Neural cell (in vitro differentiated cells): Measurements from ENCODE around the gene NDUFB7. TPM values are rescaled to one million over a fixed set of nuclear protein-coding genes. Genes with fewer than 3 reads are reported as not detected.
A peak's percentile ranks its signal among the peaks of the same experiment; 100 is the strongest.

ENCODE experiments used
- H2AFZ ChIP-seq: fragments of 200-600, 300-800 bp; sonication (generic), shearing (Covaris generic); 2 replicates; pipeline ENCODE4 v1.6.0; 2014; ENCODE audit warnings: low read depth, mild to moderate bottlenecking, antibody characterized with exemption, low read length, moderate library complexity
- H3F3A ChIP-seq: fragments of 200-600 bp; shearing (Covaris generic); 2 replicates; pipeline ENCODE4 v1.6.1; 2016; ENCODE audit warnings: mild to moderate bottlenecking, moderate library complexity, mixed read lengths, antibody characterized with exemption, low read length; ENCODE audit not compliant: insufficient read depth, poor library complexity, severe bottlenecking
- H3K27ac ChIP-seq: fragments of 200-600, 300-800 bp; sonication (generic), shearing (Covaris generic); 2 replicates; pipeline ENCODE4 v1.5.1; 2014; ENCODE audit warnings: mild to moderate bottlenecking, low read length, moderate library complexity
- H3K27me3 ChIP-seq: fragments of 300-800, 200-600 bp; sonication (generic), shearing (Covaris generic); 2 replicates; pipeline ENCODE4 v1.6.0; 2014; ENCODE audit warnings: mild to moderate bottlenecking, low read depth, low read length, moderate library complexity; ENCODE audit not compliant: insufficient read depth
- H3K36me3 ChIP-seq: fragments of 300-800, 200-600 bp; sonication (generic), shearing (Covaris generic); 2 replicates; pipeline ENCODE4 v1.5.1; 2014; ENCODE audit warnings: mild to moderate bottlenecking, antibody characterized with exemption, low read length, moderate library complexity; ENCODE audit not compliant: insufficient read depth
- H3K4me2 ChIP-seq: fragments of 300-800, 200-600 bp; sonication (generic), shearing (Covaris generic); 2 replicates; pipeline ENCODE4 v1.6.0; 2014; ENCODE audit warnings: mild to moderate bottlenecking, low read length
- H3K4me3 ChIP-seq: fragments of 300-800, 200-600 bp; sonication (generic), shearing (Covaris generic); 2 replicates; pipeline ENCODE4 v1.5.1; 2014; ENCODE audit warnings: mild to moderate bottlenecking, low read length, moderate library complexity
- H3K79me2 ChIP-seq: fragments of 200-600 bp; shearing (Covaris generic); replicated peaks from 2 replicates; pipeline ENCODE4 v1.6.0; 2014; ENCODE audit warnings: mild to moderate bottlenecking, low read length, moderate library complexity; ENCODE audit not compliant: insufficient read depth
- H3K9ac ChIP-seq: fragments of 300-800, 200-600 bp; sonication (generic), shearing (Covaris generic); 2 replicates; pipeline ENCODE4 v1.6.1; 2016; ENCODE audit warnings: mild to moderate bottlenecking, low read length, mixed read lengths
- H3K9me2 ChIP-seq: fragments of 200-600 bp; shearing (Covaris generic); 2 replicates; pipeline ENCODE4 v1.6.1; 2016; ENCODE audit warnings: mild to moderate bottlenecking, low read length, mixed read lengths; ENCODE audit not compliant: insufficient read depth
- H3K9me3 ChIP-seq: fragments of 200-600, 300-800 bp; sonication (generic), shearing (Covaris generic); 2 replicates; pipeline ENCODE4 v1.6.1; 2016; ENCODE audit warnings: mild to moderate bottlenecking, mixed run types, low read length, moderate library complexity, mixed read lengths
- H4K20me1 ChIP-seq: fragments of 200-600 bp; shearing (Covaris generic); 2 replicates; pipeline ENCODE4 v1.6.1; 2016; ENCODE audit warnings: mild to moderate bottlenecking, mixed run types; ENCODE audit not compliant: insufficient read depth
- EZH2 ChIP-seq: fragments of 200-600, 300-800 bp; shearing (Covaris generic), sonication (generic); IDR thresholded peaks from 2 replicates; pipeline ENCODE4 v1.6.1; 2014; ENCODE audit warnings: antibody characterized with exemption, low read length, borderline replicate concordance, mild to moderate bottlenecking; ENCODE audit not compliant: insufficient read depth, poor library complexity, severe bottlenecking
- MXI1 ChIP-seq: fragments of 450-650 bp; conservative IDR thresholded peaks from 2 replicates; pipeline ENCODE4 v1.6.1; 2014; ENCODE audit warnings: antibody characterized with exemption, mild to moderate bottlenecking; ENCODE audit not compliant: poor library complexity, severe bottlenecking
- POLR2AphosphoS5 ChIP-seq: IDR thresholded peaks from 2 replicates; pipeline ENCODE4 v1.6.1; 2012
- RAD21 ChIP-seq: fragments of 450-650 bp; conservative IDR thresholded peaks from 2 replicates; pipeline ENCODE4 v1.6.1; 2014; ENCODE audit warnings: antibody characterized with exemption, mild to moderate bottlenecking, moderate library complexity
- SMC3 ChIP-seq: fragments of 450-650 bp; conservative IDR thresholded peaks from 2 replicates; pipeline ENCODE4 v1.6.1; 2014; ENCODE audit warnings: antibody characterized with exemption, mild to moderate bottlenecking, moderate library complexity; ENCODE audit not compliant: poor library complexity
- TAF1 ChIP-seq: IDR thresholded peaks from 2 replicates; pipeline ENCODE4 v1.6.1; 2012; ENCODE audit warnings: low read depth
- polyA plus RNA-seq: library from polyadenylated mRNA; depleted of rRNA; stranded (reverse); fragments of >200 nt; gene quantifications from 2 replicates; pipeline ENCODE4 v1.2.3, GENCODE V29; 2014
- TF ChIP-seq, protein P1 (sequence below): IDR thresholded peaks from 2 replicates; pipeline ENCODE4 v1.6.1; 2012; ENCODE audit warnings: borderline replicate concordance
- TF ChIP-seq, protein P2 (sequence below): fragments of 450-650 bp; IDR thresholded peaks from 2 replicates; pipeline ENCODE4 v1.5.1; 2014; ENCODE audit warnings: antibody characterized with exemption, mild to moderate bottlenecking, moderate library complexity; ENCODE audit not compliant: poor library complexity, severe bottlenecking

Gene NDUFB7
- polyA plus RNA-seq, 1 donor from 2014 or later, result 615 TPM

DNA sequence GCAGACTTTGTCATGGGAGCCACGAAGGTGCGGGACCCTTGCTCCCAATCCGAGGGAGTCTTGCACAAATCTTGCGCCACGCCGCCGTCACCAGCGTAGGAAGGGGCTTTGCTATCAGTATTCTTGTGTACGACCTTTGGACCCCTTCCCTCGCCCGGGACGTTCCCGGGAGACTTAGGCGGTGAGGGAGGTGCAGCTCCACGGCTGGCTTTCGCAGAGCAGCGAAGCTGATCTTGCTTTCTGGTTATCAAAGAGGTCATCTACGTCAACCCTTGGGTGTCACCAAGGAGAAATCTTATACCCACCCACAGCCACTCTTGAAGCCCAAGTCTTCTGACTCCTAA, 41.9 kb downstream of the NDUFB7 start:
- Histone ChIP-seq H3K36me3 (no peaks in the 10 kb centered on the region), H3K9me2 (no peaks in the 10 kb centered on the region), H4K20me1 (no peaks in the 10 kb centered on the region), H3K9ac (peak overlapping the region; percentile 60), H3K79me2 (peaks cover 18% of the 10 kb centered on the region), H3F3A (no peaks in the 10 kb centered on the region), H3K27me3 (no peaks in the 10 kb centered on the region), H3K4me3 (peak overlapping the region; percentile 82), H3K27ac (peak overlapping the region; percentile 70), H3K4me2 (peak overlapping the region; percentile 93), H2AFZ (peak overlapping the region; percentile 29), H3K9me3 (no peaks in the 10 kb centered on the region)
- peak; percentile 68 for TF ChIP-seq MXI1
- TF ChIP-seq, protein P1, sequence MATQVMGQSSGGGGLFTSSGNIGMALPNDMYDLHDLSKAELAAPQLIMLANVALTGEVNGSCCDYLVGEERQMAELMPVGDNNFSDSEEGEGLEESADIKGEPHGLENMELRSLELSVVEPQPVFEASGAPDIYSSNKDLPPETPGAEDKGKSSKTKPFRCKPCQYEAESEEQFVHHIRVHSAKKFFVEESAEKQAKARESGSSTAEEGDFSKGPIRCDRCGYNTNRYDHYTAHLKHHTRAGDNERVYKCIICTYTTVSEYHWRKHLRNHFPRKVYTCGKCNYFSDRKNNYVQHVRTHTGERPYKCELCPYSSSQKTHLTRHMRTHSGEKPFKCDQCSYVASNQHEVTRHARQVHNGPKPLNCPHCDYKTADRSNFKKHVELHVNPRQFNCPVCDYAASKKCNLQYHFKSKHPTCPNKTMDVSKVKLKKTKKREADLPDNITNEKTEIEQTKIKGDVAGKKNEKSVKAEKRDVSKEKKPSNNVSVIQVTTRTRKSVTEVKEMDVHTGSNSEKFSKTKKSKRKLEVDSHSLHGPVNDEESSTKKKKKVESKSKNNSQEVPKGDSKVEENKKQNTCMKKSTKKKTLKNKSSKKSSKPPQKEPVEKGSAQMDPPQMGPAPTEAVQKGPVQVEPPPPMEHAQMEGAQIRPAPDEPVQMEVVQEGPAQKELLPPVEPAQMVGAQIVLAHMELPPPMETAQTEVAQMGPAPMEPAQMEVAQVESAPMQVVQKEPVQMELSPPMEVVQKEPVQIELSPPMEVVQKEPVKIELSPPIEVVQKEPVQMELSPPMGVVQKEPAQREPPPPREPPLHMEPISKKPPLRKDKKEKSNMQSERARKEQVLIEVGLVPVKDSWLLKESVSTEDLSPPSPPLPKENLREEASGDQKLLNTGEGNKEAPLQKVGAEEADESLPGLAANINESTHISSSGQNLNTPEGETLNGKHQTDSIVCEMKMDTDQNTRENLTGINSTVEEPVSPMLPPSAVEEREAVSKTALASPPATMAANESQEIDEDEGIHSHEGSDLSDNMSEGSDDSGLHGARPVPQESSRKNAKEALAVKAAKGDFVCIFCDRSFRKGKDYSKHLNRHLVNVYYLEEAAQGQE, result no peak

DNA sequence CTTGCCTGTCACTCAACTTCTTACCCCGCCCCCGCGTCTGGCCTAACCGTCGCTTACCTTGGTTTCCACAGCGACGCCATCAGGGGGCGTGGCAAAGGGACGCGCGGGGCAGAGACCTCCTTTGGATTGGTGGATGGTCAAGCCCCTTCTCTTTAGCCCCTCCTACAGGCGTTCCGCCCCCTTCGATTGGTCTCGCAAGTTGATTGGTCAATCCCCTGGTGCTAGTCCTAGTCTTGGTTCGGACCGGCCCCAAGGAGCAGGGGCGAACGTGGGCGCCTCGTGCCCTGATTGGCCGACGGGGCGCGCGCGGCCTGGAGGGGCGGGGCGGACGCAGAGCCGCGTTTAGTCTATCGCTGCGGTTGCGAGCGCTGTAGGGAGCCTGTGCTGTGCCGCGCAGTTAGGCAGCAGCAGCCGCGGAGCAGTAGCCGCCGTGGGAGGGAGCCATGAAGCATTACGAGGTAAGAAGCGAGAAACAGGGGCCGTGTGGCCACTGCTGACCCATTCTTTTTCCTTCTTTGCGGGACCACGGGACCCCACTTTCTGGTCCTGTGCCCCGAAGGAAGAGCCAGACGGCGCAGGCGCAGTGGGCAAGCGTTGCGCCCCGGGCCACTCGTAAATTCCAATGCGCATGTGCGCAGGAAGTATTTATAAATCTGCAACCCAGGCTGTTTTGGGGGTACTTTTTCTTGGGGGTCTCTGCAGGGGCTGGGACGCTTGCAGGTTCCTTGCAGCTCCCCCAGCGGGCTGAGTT, 42.4 kb downstream of the NDUFB7 start, which contains the start of gene TECR:
Gene TECR (plus strand): TSS at position 341 of the 751 bp plus-strand sequence. CDS start 103 bp downstream, at position 444.
- H3K9me3 ChIP-seq, result no peaks in the 10 kb centered on the region
- H3F3A ChIP-seq, result no peaks in the 10 kb centered on the region
- H3K9me2 ChIP-seq, result no peaks in the 10 kb centered on the region
- H3K4me2 ChIP-seq, result peak within 1 kb of the TSS; percentile 93
- H3K36me3 ChIP-seq, result no peaks in the 10 kb centered on the region
- H3K79me2 ChIP-seq, result peaks cover 18% of the 10 kb centered on the region
- peak; percentile 17 for TF ChIP-seq SMC3
- peak; percentile 97 for TF ChIP-seq TAF1
- TF ChIP-seq RAD21, result peak; percentile 8
- TF ChIP-seq, protein P2, sequence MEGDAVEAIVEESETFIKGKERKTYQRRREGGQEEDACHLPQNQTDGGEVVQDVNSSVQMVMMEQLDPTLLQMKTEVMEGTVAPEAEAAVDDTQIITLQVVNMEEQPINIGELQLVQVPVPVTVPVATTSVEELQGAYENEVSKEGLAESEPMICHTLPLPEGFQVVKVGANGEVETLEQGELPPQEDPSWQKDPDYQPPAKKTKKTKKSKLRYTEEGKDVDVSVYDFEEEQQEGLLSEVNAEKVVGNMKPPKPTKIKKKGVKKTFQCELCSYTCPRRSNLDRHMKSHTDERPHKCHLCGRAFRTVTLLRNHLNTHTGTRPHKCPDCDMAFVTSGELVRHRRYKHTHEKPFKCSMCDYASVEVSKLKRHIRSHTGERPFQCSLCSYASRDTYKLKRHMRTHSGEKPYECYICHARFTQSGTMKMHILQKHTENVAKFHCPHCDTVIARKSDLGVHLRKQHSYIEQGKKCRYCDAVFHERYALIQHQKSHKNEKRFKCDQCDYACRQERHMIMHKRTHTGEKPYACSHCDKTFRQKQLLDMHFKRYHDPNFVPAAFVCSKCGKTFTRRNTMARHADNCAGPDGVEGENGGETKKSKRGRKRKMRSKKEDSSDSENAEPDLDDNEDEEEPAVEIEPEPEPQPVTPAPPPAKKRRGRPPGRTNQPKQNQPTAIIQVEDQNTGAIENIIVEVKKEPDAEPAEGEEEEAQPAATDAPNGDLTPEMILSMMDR, result no peak
- TF ChIP-seq, protein P1, result peak; percentile 93
- peak; percentile 77 for TF ChIP-seq MXI1
- TF ChIP-seq POLR2AphosphoS5, result peak; percentile 98
- no peak for TF ChIP-seq EZH2
- H2AFZ ChIP-seq, result peak within 1 kb of the TSS; percentile 87
- H3K4me3 ChIP-seq, result peak within 1 kb of the TSS; percentile 82
- H4K20me1 ChIP-seq, result no peaks in the 10 kb centered on the region
- peak within 1 kb of the TSS; percentile 76 for H3K27ac ChIP-seq
- H3K9ac ChIP-seq, result peak within 1 kb of the TSS; percentile 68
- H3K27me3 ChIP-seq, result no peaks in the 10 kb centered on the region
